Mesenchymal stem cell (in vitro differentiated cells and primary cell): Measurements from ENCODE around the gene STEAP1.

ENCODE experiments used
- DNase-seq: peaks from one replicate; pipeline ENCODE4 v3.0.0-alpha.2; 2013
- H2AFZ ChIP-seq: one replicate; pipeline ENCODE4 v1.6.1; 2013; ENCODE audit warnings: low read depth, mild to moderate bottlenecking, control low read depth, inconsistent platforms, low read length, moderate library complexity
- H2AK5ac ChIP-seq: 2 replicates; pipeline ENCODE4 v1.6.1; 2013; ENCODE audit warnings: low read length, moderate library complexity, mild to moderate bottlenecking, inconsistent platforms; ENCODE audit not compliant: severe bottlenecking
- H2BK120ac ChIP-seq: one replicate; pipeline ENCODE4 v1.6.1; 2013; ENCODE audit warnings: low read depth, mild to moderate bottlenecking, inconsistent platforms, low read length, moderate library complexity
- H2BK12ac ChIP-seq, 2 experiments: one replicate each; pipeline ENCODE4 v1.6.1; 2013; ENCODE audit warnings: inconsistent platforms in 2 of 2, low read length in 2 of 2, mild to moderate bottlenecking in 2 of 2, moderate library complexity in 2 of 2, control low read depth in 1 of 2
- H2BK15ac ChIP-seq: one replicate; pipeline ENCODE4 v1.6.1; 2013; ENCODE audit warnings: mild to moderate bottlenecking, low read depth, inconsistent platforms; ENCODE audit not compliant: poor library complexity, severe bottlenecking
- H2BK5ac ChIP-seq: 2 replicates; pipeline ENCODE4 v1.6.1; 2013; ENCODE audit warnings: low read depth, mild to moderate bottlenecking, low read length, control low read depth, inconsistent platforms; ENCODE audit not compliant: poor library complexity, severe bottlenecking
- H3K14ac ChIP-seq, 2 experiments: one replicate each; pipeline ENCODE4 v1.6.1; 2013; ENCODE audit warnings: inconsistent platforms in 2 of 2, low read length in 2 of 2, control low read depth in 1 of 2, mild to moderate bottlenecking in 1 of 2, moderate library complexity in 1 of 2
- H3K18ac ChIP-seq, 2 experiments: one replicate each; pipeline ENCODE4 v1.6.1; 2013; ENCODE audit warnings: inconsistent platforms in 2 of 2, low read length in 2 of 2, control low read depth in 1 of 2, low read depth in 1 of 2, mild to moderate bottlenecking in 1 of 2
- H3K23ac ChIP-seq, 2 experiments: one replicate each; pipeline ENCODE4 v1.6.1; 2013; ENCODE audit warnings: inconsistent platforms in 2 of 2, low read length in 2 of 2, mild to moderate bottlenecking in 2 of 2, moderate library complexity in 2 of 2, control low read depth in 1 of 2
- H3K27ac ChIP-seq: 2 replicates; pipeline ENCODE4 v1.5.1; 2013; ENCODE audit warnings: mild to moderate bottlenecking, moderate library complexity, low read length, control low read depth, inconsistent platforms; ENCODE audit not compliant: poor library complexity, severe bottlenecking
- H3K27me3 ChIP-seq, 2 experiments: 2 replicates each; pipeline versions ENCODE4 v1.6.1 to v1.7.0; 2013; ENCODE audit warnings: low read length in 2 of 2, mild to moderate bottlenecking in 2 of 2, moderate library complexity in 2 of 2, control low read depth in 1 of 2, inconsistent platforms in 1 of 2; ENCODE audit not compliant: control insufficient read depth in 1 of 2, insufficient read depth in 1 of 2
- H3K36me3 ChIP-seq, 2 experiments: 2 replicates each; pipeline versions ENCODE4 v1.6.1 to v1.7.0; 2013; ENCODE audit warnings: low read length in 2 of 2, control low read depth in 1 of 2, inconsistent platforms in 1 of 2, low read depth in 1 of 2, mild to moderate bottlenecking in 1 of 2; ENCODE audit not compliant: insufficient read depth in 2 of 2, control insufficient read depth in 1 of 2
- H3K4ac ChIP-seq, 2 experiments: one replicate each; pipeline ENCODE4 v1.6.1; 2013; ENCODE audit warnings: inconsistent platforms in 2 of 2, low read length in 2 of 2, mild to moderate bottlenecking in 2 of 2, moderate library complexity in 2 of 2, control low read depth in 1 of 2, low read depth in 1 of 2
- H3K4me1 ChIP-seq: 2 replicates; pipeline ENCODE4 v1.6.1; 2013; ENCODE audit warnings: low read depth, low read length, control low read depth; ENCODE audit not compliant: control insufficient read depth, insufficient read depth
- H3K4me2 ChIP-seq: 2 replicates; pipeline ENCODE4 v1.6.1; 2013; ENCODE audit warnings: low read length, mild to moderate bottlenecking, inconsistent platforms; ENCODE audit not compliant: poor library complexity, severe bottlenecking
- H3K4me3 ChIP-seq, 2 experiments: 2 replicates each; pipeline versions ENCODE4 v1.5.1 to v1.7.0; 2013; ENCODE audit warnings: low read length in 2 of 2, mild to moderate bottlenecking in 2 of 2, control low read depth in 1 of 2, low read depth in 1 of 2; ENCODE audit not compliant: insufficient read depth in 1 of 2
- H3K79me1 ChIP-seq: replicated peaks from 2 replicates; pipeline ENCODE4 v1.6.1; 2013; ENCODE audit warnings: mild to moderate bottlenecking, control low read depth, low read length, inconsistent platforms; ENCODE audit not compliant: poor library complexity, severe bottlenecking
- H3K9ac ChIP-seq: 2 replicates; pipeline ENCODE4 v1.7.0; 2013; ENCODE audit warnings: mild to moderate bottlenecking, low read length, moderate library complexity
- H3K9me3 ChIP-seq: 2 replicates; pipeline ENCODE4 v1.7.0; 2013; ENCODE audit warnings: mild to moderate bottlenecking, low read length; ENCODE audit not compliant: control insufficient read depth
- H4K8ac ChIP-seq: one replicate; pipeline ENCODE4 v1.6.1; 2013; ENCODE audit warnings: inconsistent platforms, mild to moderate bottlenecking, low read length, moderate library complexity
- H4K91ac ChIP-seq: one replicate; pipeline ENCODE4 v1.6.1; 2013; ENCODE audit warnings: mild to moderate bottlenecking, low read length, inconsistent platforms
- WGBS: methylation state at CpG from one replicate; pipeline ENCODE4 v1.1.7; 2013; ENCODE audit warnings: mixed read lengths; 5-methylcytosine and 5-hydroxymethylcytosine counted together

STEAP1 gene

DNA sequence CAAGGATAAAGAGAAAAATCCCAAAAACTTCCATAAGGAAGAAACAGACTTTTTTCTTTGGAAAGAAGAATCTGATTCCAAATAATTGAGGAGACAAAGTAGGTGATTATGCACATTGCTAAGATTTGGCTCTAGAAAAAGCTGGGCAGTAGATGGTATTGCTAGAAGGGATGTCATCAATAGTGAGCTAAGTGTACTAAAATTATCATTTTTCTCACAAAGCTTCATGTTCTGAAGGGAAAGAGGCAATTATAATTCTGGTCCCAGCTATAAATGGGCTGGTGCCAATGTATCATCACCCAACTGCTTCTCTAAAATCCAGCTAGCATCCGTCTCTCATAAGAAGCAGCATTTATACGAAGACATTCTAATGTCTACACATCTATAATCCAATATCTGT is 23.9 kb downstream of the STEAP1 start:
- Histone ChIP-seq H3K36me3 (no peaks in the 10 kb centered on the region), H3K27ac (no peak overlapping the region), H3K18ac (no peak overlapping the region), H3K4me1 (peaks cover 4% of the 10 kb centered on the region), H2AK5ac (no peak overlapping the region), H3K23ac (no peak overlapping the region), H2BK5ac (no peak overlapping the region), H3K79me1 (no peaks in the 10 kb centered on the region), H3K14ac (no peak overlapping the region), H2BK120ac (no peak overlapping the region), H3K27me3 (no peaks in the 10 kb centered on the region), H3K4me2 (no peak overlapping the region), H2BK12ac (no peak overlapping the region), H4K8ac (no peak overlapping the region), H2BK15ac (no peak overlapping the region), H2AFZ (no peak overlapping the region), H4K91ac (no peak overlapping the region), H3K4me3 (no peak overlapping the region), H3K9ac (peak overlapping the region; percentile 74), H3K9me3 (peaks cover 3% of the 10 kb centered on the region), H3K4ac (no peak overlapping the region)
- no peak for DNase-seq
- 100% methylated on average over 1 of the region's 2 CpGs for WGBS

DNA sequence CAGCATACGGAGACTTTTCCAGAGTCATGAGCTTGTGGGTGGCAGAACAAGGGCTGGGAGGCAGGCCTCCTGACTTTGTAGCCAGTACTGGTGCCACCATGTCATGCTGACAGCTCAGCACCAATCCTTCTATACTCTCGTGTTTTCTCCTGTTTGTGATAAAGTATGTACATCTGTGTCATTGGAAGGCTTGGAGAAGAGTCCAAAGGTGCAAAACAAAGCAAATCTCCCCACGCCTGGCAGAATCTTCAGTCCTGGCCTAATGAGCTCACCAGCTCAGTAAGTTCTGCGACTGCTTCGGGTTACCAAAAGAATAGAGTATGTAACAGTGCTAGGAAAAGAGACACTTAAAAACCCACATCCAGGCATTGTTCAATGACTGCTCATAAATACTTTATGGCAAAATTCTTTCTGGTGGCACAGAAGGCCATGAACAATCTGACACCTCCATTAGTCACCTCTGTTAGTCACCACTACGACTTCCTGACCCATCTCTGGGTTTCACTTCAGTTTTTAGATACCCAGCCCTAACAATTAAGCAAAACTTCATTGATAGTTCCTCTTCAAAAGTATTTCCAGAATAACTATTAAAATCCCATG is 24.5 kb downstream of the STEAP1 start:
- H3K36me3 ChIP-seq: no peaks in the 10 kb centered on the region

GRCh38 chr7:90180011-90180585 is 25.8 kb downstream of the STEAP1 start:
- Histone ChIP-seq H3K36me3 (no peaks in the 10 kb centered on the region), H3K27me3 (no peaks in the 10 kb centered on the region), H3K79me1 (no peaks in the 10 kb centered on the region), H3K9ac (peak overlapping the region; percentile 74), H2AFZ (no peak overlapping the region), H3K4me3 (no peak overlapping the region), H4K91ac (no peak overlapping the region), H3K14ac (no peak overlapping the region), H4K8ac (no peak overlapping the region), H2BK5ac (no peak overlapping the region), H3K23ac (no peak overlapping the region), H2BK12ac (no peak overlapping the region), H3K27ac (no peak overlapping the region), H3K4ac (no peak overlapping the region), H2AK5ac (no peak overlapping the region), H2BK15ac (no peak overlapping the region), H3K9me3 (peaks cover 3% of the 10 kb centered on the region), H3K4me1 (peaks cover 3% of the 10 kb centered on the region), H3K4me2 (no peak overlapping the region), H2BK120ac (no peak overlapping the region), H3K18ac (no peak overlapping the region)
- DNase-seq: no peak
- no CpG with 5 or more reads among the region's 1 CpG for WGBS

More for the DNA sequence above, 24.5 kb downstream of the STEAP1 start:
- Histone ChIP-seq H3K14ac (no peak overlapping the region), H4K91ac (no peak overlapping the region), H3K4me3 (peak overlapping the region in 1 of 2 experiments; percentile 30), H3K4me1 (peaks cover 3% of the 10 kb centered on the region), H3K79me1 (no peaks in the 10 kb centered on the region), H3K27me3 (no peaks in the 10 kb centered on the region), H4K8ac (no peak overlapping the region), H2BK15ac (no peak overlapping the region), H2BK5ac (no peak overlapping the region), H3K18ac (no peak overlapping the region), H3K9ac (peak overlapping the region; percentile 74), H2AFZ (no peak overlapping the region), H2BK12ac (no peak overlapping the region), H2AK5ac (no peak overlapping the region), H3K4ac (no peak overlapping the region), H3K23ac (no peak overlapping the region), H3K4me2 (no peak overlapping the region), H2BK120ac (no peak overlapping the region), H3K9me3 (peaks cover 3% of the 10 kb centered on the region), H3K27ac (no peak overlapping the region)
- 44% methylated on average over 6 of the region's 6 CpGs for WGBS
- DNase-seq: peak; percentile 18

- Histone ChIP-seq H3K27ac (no peak overlapping the region), H3K79me1 (no peaks in the 10 kb centered on the region), H3K36me3 (no peaks in the 10 kb centered on the region), H4K8ac (no peak overlapping the region), H3K14ac (no peak overlapping the region), H3K27me3 (no peaks in the 10 kb centered on the region), H3K23ac (no peak overlapping the region), H2BK120ac (no peak overlapping the region), H2BK5ac (no peak overlapping the region), H3K4me1 (peaks cover 3% of the 10 kb centered on the region), H3K9ac (no peak overlapping the region), H2AFZ (no peak overlapping the region), H3K4me3 (no peak overlapping the region), H3K18ac (no peak overlapping the region), H4K91ac (no peak overlapping the region), H2BK15ac (no peak overlapping the region), H2BK12ac (no peak overlapping the region), H2AK5ac (no peak overlapping the region), H3K4ac (no peak overlapping the region), H3K4me2 (no peak overlapping the region), H3K9me3 (peaks cover 3% of the 10 kb centered on the region)
- no peak for DNase-seq
Measured at GRCh38 chr7:90180649-90181048, 26.4 kb downstream of the STEAP1 start.
